Neuron (in vitro differentiated cells): ENCODE results near the gene ELAVL1.

Source experiments
- H2AFZ ChIP-seq: one replicate; pipeline ENCODE4 v1.6.1; 2013; ENCODE audit warnings: low read depth, mild to moderate bottlenecking, inconsistent platforms, low read length, moderate library complexity
- H3K27me3 ChIP-seq: one replicate; pipeline ENCODE4 v1.6.1; 2013; ENCODE audit warnings: low read length; ENCODE audit not compliant: insufficient read depth
- H3K36me3 ChIP-seq: one replicate; pipeline ENCODE4 v1.6.1; 2013; ENCODE audit warnings: low read length; ENCODE audit not compliant: insufficient read depth
- H3K4me1 ChIP-seq: one replicate; pipeline ENCODE4 v1.6.1; 2013; ENCODE audit warnings: low read length; ENCODE audit not compliant: insufficient read depth
- H3K4me3 ChIP-seq: 2 replicates; pipeline ENCODE4 v1.5.1; 2013; ENCODE audit warnings: mild to moderate bottlenecking, low read length, moderate library complexity
- H3K9me3 ChIP-seq: one replicate; pipeline ENCODE4 v1.6.1; 2013; ENCODE audit warnings: low read length

Gene ELAVL1

DNA sequence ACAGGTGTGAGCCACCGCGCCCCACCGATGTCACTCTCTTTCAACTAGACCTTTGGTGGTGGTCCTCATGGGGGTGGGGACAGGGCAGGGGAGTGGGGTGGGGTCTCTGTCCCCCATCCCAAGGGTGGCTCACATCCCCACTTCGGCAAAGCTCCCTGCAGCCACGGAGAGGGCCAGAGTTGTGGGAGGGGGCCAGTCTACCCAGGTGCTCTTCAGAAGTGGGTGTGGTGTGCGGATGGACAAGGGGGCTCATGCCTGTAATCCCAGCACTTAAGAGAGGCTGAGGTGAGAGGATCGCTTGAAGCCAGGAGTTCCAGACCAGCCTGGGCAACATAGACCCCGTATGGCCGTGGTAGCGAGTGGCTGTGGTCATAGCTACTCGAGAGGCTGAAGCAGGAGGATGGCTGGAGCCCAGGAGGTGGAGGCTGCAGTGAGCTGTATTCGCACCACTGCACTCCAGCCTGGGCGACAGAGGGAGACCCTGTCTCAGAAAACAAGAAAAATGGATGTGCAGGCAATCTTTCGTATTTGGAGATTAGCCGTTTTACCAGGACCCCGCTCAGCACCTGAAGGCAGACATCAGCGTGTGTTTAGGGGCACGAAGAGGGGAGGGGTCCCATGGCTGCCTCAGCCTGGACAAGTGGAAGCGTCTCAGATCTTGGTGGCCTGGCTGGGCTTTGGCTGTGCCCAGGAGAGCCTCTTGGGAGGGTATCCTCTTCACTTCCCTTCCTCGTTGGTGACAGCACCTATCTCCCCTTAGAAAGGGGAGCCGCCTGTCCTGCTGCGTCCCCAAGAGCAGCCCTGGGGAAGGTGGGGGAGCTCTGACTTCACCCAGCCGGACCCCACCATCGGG, 90.0 kb downstream of the ELAVL1 start:
- Histone ChIP-seq H3K36me3 (peaks cover 21% of the 10 kb centered on the region), H3K27me3 (peaks cover 24% of the 10 kb centered on the region), H3K9me3 (no peaks in the 10 kb centered on the region), H3K4me3 (peak overlapping the region; percentile 31), H3K4me1 (peaks cover 23% of the 10 kb centered on the region), H2AFZ (no peak overlapping the region)

DNA sequence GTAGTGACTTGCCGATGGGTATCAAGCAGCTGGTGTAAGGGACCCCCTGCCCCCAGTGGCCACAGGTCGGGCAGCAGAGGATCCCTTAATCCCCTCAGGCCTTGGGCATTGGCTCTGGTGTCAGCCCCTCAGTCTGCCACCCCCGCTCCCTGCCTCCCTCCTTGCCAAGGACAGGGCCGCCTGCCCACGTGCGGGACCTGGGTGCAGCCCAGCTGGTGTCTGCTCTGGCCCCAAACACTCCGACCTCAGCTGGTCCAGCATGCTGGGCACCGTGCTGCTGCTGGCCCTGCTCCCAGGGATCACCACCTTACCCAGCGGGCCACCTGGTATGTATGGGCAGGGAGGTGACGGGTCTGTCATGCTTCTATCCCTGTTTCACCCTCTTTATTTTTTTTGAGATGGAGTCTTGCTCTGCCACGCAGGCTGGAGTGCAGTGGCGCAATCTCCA, 90.8 kb downstream of the ELAVL1 start, which contains the start of gene TGFBR3L:
TSS of gene TGFBR3L (plus strand) at position 233 of the 448 bp plus-strand sequence.
- H3K36me3 ChIP-seq = peaks cover 27% of the 10 kb centered on the region
- H2AFZ ChIP-seq = no peak within 1 kb of the TSS
- peaks cover 19% of the 10 kb centered on the region for H3K4me1 ChIP-seq
- peaks cover 24% of the 10 kb centered on the region for H3K27me3 ChIP-seq
- H3K9me3 ChIP-seq = no peaks in the 10 kb centered on the region
- H3K4me3 ChIP-seq = no peak within 1 kb of the TSS

DNA sequence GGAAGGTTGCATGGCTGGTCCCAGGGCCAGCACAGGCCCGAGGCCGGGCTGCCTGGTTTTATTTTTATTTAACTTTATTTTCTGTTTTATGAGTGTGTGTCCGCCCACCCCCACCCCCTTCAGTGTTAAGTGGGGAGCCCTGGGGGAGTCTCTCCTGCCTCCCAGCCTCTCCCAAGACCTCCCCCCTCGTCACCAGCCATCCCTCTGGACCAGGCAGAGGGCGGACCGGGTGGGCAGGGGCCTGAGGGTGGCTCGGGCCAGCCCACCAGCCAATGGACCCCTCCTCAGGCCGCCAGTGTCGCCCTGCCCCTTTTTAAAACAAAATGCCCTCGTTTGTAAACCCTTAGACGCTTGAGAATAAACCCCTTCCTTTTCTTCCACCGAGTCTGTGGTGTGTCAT, 91.3 kb downstream of the ELAVL1 start:
- no peaks in the 10 kb centered on the region for H3K9me3 ChIP-seq
- H3K36me3 ChIP-seq = peaks cover 32% of the 10 kb centered on the region
- peaks cover 24% of the 10 kb centered on the region for H3K27me3 ChIP-seq
- no peak overlapping the region for H2AFZ ChIP-seq
- peaks cover 17% of the 10 kb centered on the region for H3K4me1 ChIP-seq
- H3K4me3 ChIP-seq = no peak overlapping the region

DNA sequence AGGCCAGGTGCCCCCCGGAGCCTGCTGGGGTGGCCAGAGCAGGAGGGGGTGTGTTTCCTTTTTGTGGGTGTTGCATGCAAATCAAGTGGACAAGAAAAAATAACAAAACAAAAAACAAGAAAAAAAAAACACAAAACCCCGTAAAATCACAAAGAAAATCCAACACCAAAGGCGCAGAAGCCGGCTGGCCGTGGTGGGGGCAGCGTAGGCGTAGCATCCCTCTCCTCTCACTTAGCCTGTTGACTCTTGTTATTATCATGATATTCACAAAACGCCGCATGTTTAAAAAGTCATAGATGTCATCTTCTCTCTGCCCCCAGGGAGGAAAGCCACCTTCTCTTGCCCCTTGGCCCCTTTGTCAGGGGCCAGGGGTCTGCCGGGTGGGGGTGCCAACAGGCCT, 91.8 kb downstream of the ELAVL1 start:
- H3K4me3 ChIP-seq = no peak overlapping the region
- peaks cover 33% of the 10 kb centered on the region for H3K36me3 ChIP-seq
- no peaks in the 10 kb centered on the region for H3K9me3 ChIP-seq
- no peak overlapping the region for H2AFZ ChIP-seq
- H3K27me3 ChIP-seq = peaks cover 24% of the 10 kb centered on the region
- peaks cover 17% of the 10 kb centered on the region for H3K4me1 ChIP-seq

DNA sequence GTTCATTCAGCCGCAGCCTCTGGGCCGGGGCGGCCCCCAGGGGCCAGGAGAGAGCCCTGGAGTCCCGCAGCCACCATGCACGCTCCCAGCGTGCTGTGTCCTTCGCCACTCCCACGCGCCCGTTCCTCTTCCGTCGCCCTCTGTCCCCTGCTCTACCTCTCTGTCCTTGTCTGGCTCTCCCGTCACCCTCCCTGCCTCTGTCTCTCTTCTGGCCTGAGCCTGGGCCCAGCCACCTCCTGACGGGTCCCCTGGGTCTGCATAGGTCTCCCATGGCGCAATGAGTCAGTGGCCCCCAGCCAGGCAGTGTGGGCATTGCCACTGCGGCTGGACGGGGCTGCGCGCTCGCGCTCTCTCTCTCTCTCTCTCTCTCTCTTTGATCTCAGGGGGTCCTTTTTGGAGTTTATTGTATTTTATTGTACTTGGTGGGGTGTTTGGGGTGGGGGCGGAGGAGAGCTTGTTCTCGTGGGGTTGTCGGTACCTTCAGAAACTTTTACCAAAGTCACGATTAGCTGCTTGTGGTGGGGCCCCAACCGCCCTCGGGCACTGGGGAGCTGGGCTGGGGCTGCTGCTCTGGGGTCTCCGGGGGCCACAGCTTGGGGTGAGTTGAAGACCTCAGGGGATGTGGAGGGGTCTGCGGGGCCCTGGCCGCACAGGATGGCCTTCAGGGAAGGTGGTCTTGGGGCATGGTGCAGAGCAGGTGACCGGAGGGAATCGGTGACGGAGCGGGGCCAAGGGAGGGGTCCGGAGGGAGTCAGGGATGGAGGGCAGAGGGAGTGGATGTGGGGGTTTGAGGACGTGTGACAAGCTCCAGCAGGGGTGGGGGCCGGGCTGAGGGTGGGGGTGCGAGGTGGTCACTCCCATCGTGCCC, 92.5 kb downstream of the ELAVL1 start:
- H3K4me3 ChIP-seq = no peak overlapping the region
- no peaks in the 10 kb centered on the region for H3K9me3 ChIP-seq
- peaks cover 33% of the 10 kb centered on the region for H3K36me3 ChIP-seq
- H2AFZ ChIP-seq = no peak overlapping the region
- peaks cover 17% of the 10 kb centered on the region for H3K4me1 ChIP-seq
- H3K27me3 ChIP-seq = peaks cover 24% of the 10 kb centered on the region

DNA sequence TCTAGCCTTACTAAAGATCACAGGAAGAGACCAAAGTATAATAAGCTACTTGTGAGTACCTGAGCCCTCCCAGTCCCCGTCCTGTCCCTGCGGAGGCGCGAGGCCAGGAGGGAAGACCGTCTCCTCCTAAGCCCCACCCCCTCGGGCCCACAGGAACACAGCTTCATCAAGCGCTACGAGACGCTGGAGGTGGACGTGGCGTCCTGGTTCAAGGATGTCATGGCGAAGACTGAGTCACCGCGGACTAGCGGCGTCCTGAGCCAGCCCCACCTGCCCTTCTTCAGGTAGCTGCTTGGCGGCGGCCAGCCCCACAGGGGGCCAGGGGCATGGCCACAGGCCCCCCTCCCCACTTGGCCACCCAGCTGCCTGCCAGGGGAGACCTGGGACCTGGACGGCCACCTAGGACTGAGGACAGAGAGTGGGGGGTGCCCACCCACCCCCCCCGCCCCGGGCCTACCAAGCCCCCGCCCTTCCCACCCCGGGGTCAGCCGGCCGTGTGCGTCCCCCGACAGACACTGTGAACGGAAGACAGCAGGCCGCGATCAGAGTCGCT, 93.2 kb downstream of the ELAVL1 start:
- Histone ChIP-seq H3K4me3 (no peak overlapping the region), H3K27me3 (peaks cover 21% of the 10 kb centered on the region), H3K36me3 (peaks cover 33% of the 10 kb centered on the region), H3K9me3 (no peaks in the 10 kb centered on the region), H3K4me1 (peaks cover 11% of the 10 kb centered on the region), H2AFZ (no peak overlapping the region)

DNA sequence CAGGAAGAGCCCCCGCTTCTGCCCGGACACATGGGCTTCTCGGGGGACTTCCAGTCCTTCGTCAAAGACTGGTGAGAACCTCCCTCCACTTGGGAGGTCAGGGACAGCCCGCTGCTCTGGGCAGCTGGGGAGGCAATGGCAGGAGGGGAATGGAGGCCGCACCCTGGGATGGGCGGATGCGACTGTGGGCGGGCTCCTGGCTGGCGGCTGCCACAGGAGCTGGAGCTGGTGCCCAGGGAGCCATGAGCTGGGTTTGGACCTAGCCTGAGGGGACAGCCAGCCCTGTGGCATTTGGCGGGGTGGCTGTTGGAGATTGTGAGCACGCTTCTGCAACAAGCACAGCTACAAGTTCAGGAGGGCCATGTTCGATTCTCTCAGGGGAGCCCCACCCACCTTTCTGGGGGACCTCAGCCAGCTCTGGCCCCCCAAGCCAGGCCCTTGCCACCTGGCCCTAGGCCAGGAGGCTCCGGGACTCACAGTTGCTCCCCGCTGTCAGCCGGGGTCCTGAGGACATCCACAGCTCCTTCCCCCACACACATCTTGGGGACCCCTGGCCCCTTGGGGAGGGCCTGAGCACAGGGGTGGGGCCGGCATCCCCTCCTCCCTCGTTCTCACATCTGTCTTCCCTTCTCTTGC, 93.8 kb downstream of the ELAVL1 start:
- peaks cover 6% of the 10 kb centered on the region for H3K4me1 ChIP-seq
- no peak overlapping the region for H3K4me3 ChIP-seq
- H3K36me3 ChIP-seq = peaks cover 33% of the 10 kb centered on the region
- no peaks in the 10 kb centered on the region for H3K9me3 ChIP-seq
- no peak overlapping the region for H2AFZ ChIP-seq
- peaks cover 18% of the 10 kb centered on the region for H3K27me3 ChIP-seq

DNA sequence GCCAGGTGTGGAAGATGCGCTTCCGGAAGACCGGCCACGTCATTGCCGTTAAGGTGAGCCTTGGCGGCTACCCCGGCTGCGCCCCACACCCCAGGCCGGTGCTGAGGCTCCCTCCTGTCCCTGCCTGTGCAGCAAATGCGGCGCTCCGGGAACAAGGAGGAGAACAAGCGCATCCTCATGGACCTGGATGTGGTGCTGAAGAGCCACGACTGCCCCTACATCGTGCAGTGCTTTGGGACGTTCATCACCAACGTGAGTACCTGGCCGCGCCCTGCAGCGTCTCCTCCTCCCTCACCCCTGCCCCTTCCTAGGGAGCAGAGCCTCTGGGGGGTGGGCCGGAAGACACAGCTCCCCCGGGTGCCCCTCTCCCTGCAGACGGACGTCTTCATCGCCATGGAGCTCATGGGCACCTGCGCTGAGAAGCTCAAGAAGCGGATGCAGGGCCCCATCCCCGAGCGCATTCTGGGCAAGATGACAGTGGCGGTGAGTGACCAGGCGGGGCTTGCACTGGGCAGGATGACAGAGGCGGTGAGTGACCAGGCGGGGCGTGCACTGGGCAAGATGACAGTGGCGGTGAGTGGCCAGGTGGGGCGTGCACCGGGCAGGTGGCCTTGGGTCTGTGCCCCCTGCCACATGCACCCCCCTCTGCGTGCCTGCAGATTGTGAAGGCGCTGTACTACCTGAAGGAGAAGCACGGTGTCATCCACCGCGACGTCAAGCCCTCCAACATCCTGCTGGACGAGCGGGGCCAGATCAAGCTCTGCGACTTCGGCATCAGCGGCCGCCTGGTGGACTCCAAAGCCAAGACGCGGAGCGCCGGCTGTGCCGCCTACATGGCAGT, 94.9 kb downstream of the ELAVL1 start:
- no peak overlapping the region for H3K4me3 ChIP-seq
- H2AFZ ChIP-seq = no peak overlapping the region
- H3K36me3 ChIP-seq = peaks cover 35% of the 10 kb centered on the region
- peaks cover 9% of the 10 kb centered on the region for H3K27me3 ChIP-seq
- H3K9me3 ChIP-seq = no peaks in the 10 kb centered on the region
- H3K4me1 ChIP-seq = peaks cover 3% of the 10 kb centered on the region

DNA sequence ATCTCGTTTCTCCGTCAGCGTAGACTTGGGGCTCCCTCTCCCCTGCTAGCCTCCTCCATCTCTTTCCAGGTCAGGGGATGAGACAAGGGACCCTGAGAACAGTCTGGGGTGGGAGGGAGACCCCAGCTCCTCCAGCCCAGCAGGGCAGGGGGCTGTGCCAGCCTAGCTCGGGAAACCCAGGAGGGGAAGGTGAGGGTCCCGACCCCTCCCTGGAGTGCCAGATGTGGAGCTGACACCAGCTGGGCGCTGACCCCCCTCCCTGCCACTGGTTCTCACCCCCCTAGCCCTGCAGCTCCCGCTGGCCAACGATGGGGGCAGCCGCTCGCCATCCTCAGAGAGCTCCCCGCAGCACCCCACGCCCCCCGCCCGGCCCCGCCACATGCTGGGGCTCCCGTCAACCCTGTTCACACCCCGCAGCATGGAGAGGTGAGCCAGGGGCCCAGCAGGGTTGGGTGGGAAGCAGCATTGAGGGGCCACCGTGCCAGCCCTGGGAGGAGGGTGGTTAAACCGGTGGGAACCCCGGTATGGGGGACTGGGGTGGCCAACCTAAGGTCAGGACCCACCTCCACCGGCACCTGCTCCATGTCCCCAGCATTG, 95.9 kb downstream of the ELAVL1 start:
- H3K9me3 ChIP-seq = no peaks in the 10 kb centered on the region
- peaks cover 12% of the 10 kb centered on the region for H3K4me1 ChIP-seq
- H3K27me3 ChIP-seq = peaks cover 2% of the 10 kb centered on the region
- peaks cover 35% of the 10 kb centered on the region for H3K36me3 ChIP-seq
- H2AFZ ChIP-seq = no peak overlapping the region
- H3K4me3 ChIP-seq = no peak overlapping the region

DNA sequence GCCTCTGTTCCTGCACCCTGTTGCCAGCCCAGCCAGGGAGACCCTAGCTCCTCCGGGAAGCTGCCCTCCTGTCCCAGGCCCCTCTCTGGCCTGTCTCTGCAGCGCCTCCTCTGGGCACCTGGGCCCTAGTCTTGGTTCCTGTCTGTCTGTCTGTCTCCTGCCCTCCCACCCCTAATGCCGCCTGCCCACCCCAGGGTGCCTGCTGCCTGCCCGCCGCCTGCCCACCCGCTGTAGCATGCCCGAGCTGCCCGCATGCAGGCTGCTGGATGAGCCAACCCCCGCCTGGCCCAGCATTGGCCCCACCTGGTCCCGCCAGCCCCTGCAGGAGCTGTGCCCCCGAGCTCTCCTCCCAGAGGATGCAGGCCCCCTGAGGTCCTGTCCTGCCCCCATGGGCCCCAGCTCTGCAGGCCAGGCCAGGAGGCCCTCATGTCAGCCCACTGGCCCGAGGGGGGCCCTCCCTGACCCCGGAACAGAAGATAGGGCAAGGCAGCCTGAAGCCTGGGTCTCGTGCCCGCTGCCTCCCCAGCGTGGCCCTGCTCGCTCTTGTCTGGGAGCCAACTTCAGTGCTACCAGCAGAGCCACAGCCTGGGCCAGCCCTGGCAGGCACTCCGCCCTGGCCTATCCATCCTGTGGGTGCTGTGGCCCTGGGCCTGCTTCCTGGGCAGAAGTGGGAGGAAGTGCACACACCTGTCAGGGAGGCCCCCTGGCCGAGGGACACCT, 96.5 kb downstream of the ELAVL1 start:
- no peak overlapping the region for H3K4me3 ChIP-seq
- no peak overlapping the region for H2AFZ ChIP-seq
- peaks cover 35% of the 10 kb centered on the region for H3K36me3 ChIP-seq
- H3K9me3 ChIP-seq = no peaks in the 10 kb centered on the region
- H3K27me3 ChIP-seq = no peaks in the 10 kb centered on the region
- H3K4me1 ChIP-seq = peaks cover 14% of the 10 kb centered on the region
